HG02885 (cell line): Measurements from ENCODE around the gene ANKMY1.

Source experiments
- ATAC-seq: cut with Tn5 transposase; IDR thresholded peaks from one replicate; pipeline ENCODE4 v1.9.1; 2021; ENCODE audit warnings: mild to moderate bottlenecking; ENCODE audit not compliant: unreplicated experiment, poor library complexity

ANKMY1 gene

GRCh38 chr2:240454106-240454901 is 103.5 kb downstream of the ANKMY1 start:
- no peak for ATAC-seq

DNA sequence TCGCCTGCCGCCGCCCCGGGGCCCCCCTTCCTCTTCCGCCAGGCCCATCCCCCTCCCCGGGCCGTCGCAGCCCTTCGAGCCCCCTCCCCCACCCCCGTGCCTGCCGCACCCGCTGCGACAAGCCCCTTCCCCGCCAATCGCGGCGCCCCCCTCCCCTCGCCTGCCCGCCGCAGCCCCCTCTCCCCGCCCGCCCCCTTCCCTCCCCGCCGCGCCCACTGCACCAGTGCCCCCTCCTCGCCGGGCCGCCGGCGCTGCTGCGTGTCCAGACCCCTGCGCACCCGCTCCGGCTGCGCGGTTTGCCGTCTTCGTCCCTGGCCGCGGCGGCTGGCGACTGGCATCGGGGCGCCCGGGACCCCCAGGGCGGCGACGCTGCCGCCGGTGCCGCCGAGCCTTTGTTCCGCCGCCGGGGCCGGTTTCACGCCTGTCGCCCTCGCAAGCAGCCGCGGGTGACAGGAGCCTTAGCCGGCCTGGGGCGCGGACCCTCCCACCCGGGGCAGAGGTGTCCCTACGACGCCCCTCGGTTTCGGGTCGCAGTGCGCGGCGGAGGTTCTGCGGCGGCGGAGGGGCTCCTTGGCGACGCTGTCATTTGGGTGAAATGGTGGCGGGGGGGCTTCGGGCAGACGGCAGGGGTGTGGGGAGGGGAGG is 104.2 kb downstream of the ANKMY1 start:
- no peak for ATAC-seq

GRCh38 chr2:240452462-240453256 is 105.1 kb downstream of the ANKMY1 start:
- no peak for ATAC-seq

DNA sequence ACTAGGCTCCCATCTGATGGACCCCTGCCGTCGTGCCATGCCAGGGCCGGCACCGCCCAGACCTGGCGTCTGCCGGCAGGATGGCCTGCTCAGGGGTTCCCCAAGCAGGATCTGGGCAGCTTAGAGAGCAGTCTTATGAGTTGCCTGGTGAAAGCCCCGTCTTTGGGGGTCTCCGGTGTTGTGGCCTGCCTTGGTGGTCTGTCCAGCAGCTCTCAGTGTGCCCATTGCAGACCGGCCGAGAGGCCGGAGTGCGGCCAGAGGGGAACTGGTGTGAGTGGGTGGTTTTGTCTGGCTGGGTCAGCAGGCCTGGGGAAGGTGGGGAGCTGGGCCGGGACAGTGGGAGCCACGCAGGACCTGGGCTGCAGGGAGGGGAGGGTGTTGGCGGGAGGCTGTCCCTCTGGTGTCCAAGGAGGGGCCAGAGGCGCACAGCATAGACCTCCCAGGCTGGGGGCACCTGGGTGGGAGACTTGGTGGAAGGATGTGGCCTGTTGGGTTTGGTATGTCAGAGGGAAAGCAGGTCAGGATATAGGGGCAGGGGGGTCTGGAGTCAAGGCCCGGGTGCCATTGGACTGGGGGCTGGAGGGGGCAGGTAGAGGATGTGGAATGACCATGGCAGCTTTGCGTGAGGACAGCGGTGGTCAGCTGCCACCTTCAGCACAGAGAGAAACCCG is 105.9 kb downstream of the ANKMY1 start:
- no peak for ATAC-seq

- ATAC-seq = no peak
Observed at GRCh38 chr2:240451108-240451611, 106.6 kb downstream of the ANKMY1 start.

DNA sequence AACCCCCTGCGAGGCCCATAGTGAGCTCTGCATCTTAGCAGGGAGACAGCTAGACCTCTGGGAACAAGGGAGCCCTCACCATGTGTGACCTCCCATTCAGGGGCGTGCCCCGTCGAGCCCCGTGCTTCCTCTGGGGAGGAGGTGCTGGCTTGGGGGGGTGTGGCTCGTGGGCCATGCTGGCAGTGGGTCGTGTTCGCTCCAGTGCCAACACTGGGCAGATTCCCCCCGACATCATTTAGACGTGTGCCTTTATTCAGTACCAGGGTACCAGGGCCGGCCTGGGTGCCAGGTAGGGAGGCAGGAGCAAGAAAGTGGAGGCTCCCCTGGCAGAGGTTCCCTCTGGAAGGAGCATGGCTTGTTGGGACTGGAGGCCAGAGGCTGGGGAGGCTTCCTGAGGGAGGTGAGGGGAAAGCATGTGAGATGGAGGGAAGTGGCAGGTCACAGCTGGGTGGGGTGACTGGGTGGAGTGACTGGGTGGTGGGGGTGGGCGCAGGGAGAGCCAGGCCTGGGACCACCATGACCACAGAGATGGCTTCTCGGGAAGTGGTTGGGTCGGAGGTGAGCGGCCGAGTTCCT is 107.2 kb downstream of the ANKMY1 start:
- ATAC-seq = no peak

GRCh38 chr2:240449764-240450531 is 107.8 kb downstream of the ANKMY1 start:
- ATAC-seq = no peak

DNA sequence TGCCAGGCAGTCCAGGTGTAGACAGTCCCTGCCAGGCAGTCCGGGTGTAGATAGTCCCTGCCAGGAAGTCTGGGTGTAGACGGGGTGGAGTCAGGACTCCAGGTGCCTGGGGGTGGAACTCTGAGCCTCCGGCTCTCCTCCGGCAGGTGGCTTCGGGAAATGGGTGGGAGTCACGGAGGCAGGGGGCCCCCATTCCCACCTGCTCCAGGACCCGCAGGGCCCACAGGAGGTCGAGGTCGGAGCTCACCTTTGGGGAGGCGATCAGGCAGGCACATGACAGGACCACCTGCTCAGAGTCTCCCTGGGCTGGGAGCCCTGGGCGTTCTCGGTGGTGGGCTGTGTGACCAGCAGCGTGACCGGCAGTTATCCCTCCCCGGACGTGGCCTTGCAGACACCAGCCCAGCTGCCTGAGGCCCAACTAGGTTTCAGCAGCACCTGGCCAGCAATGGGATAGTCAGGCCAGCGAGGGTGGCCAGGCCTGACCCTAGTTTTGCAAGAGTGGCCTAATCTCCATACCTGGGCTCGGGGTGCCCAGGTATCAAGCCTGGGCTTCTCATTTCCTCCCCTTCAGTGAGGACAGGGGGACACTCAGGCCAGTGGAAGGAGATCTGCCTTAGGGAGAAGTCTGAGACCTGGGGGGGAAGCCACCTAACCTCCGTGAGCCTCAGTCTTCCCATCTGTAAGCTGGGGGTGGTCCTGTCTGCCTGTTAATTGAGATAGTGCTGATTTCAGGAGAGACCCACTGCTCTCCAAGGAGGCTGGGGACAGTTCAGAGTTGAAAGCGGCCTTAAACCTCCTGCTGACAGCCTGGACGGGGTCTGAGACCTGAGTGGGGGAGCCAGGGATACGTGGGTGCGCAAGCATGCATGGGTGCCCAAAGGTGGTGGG is 109.2 kb downstream of the ANKMY1 start:
- no peak for ATAC-seq

- no peak for ATAC-seq
Observed at GRCh38 chr2:240447934-240448333, 109.9 kb downstream of the ANKMY1 start.

DNA sequence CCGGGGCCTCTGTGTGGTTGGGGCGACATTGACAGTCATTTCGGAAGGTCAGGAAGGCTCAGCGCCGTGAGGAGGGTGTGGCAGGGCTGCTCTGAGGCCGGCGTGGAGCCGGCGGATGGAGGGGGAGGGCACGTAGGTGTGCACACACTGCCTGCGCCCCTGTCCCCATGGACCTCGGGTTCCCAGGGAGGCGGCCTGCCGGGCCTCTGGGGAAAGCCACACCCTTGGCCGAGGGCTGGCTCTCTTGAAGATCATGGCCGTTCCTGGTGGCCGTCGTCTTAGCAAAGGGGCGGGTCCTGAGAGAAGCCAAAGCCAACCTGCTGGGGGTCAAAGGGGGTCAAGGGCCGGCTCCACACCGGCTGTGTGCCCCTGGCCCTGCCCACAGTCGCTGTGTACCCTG is 110.5 kb downstream of the ANKMY1 start:
- no peak for ATAC-seq

DNA sequence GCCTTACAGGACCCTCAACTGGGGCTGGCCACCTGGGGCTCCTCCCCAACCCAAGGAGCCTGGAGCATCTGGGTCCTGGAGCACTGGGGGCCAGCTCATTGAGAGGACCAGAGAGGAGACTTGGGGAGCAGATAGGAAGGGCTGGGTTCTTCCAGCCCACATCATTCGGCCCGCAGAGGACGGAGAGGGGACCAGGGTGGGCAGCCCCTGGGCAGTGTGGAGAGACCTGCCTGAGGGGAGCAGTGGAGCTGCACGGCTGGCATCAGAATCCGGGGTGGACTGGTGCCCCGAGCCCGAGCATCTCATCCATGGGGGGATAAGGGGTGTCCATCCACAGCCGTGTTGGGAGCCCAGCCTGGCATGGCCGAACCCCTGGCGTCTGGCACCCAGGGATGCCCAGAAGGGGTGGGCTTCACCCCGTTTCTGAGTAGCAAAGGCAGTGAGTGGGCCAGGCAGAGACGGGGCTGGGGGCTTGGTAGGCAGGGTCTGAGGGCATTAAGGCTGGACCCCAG is 111.1 kb downstream of the ANKMY1 start:
- ATAC-seq = no peak

DNA sequence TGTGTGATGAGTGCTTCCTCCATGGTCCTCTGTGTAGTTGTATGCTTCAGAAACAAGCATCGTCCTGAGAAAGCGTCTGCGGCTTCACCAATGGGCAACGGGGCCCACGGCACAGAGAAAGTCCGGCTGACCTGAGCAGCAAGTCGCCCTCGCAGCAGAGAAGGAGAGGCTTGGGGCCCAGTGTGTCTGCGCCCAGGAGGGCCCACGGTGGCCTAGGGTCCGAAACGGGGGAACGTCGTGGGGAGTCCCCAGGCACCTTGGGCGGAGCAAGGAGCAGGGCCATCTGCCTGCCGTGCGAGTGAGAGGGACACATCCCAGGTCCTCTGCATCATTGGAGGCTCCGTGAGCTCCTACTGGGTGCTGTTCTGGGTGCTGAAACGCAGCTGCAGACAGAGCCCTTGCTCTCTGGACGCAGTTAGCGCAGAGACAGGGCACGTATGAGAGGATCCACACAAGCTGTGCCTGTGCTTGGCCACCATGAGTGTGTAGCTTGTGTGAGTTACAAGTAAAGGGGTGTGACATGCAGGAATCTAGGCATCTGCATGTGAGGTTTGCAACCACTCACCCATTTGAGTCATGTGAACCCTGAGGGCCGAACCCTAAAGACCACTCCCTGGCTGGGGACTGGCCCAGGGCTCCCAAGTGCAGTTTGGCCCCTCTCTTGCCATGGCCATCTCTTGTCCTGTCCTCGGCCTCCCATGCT is 111.7 kb downstream of the ANKMY1 start:
- ATAC-seq = no peak

- ATAC-seq = no peak
Observed at GRCh38 chr2:240444464-240444863, 113.3 kb downstream of the ANKMY1 start.

GRCh38 chr2:240443891-240444301 is 113.9 kb downstream of the ANKMY1 start:
- no peak for ATAC-seq

GRCh38 chr2:240442891-240443715 is 114.7 kb downstream of the ANKMY1 start:
- ATAC-seq = no peak

DNA sequence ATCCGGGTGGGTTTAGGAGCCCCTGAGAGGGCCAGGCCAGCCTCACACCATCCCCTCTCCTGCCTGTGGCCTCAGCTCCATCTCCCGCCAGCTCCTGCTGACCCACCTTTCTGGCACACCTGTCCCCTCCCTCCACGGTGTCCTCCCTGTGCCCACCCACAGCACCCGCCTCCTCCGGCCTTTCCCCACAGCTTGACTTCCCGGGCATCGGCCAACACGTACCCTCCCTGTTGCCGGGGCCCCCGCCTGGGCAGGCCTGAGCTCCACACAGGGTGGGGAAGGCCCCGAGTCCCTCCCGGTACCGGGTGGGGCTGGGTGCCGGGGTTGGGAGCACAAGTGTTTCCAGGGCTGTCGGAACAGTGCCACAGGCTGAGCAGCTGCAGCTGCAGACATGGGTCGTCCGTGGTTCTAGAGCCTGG is 115.8 kb downstream of the ANKMY1 start:
- no peak for ATAC-seq
